Endothelial cell of umbilical vein (primary cell): ENCODE results near the gene MASP2. TPM values are rescaled to one million over a fixed set of nuclear protein-coding genes. Genes with fewer than 3 reads are reported as not detected.
"Not testable (repeated sequence)": the region's sequence is repeated elsewhere in the genome, so short reads cannot be mapped to it uniquely, and the experiment has no call there.

Source experiments
- BruUV-seq: library from RNA; stranded (reverse); fragments of 400-500 nt; replicated peaks from 2 replicates; lab custom pipeline; 2021; lab: Mats Ljungman, UMichigan
- CTCF ChIA-PET: fragments of 300-600, 350-600 bp; sonication (Branson Sonifier 250); formaldehyde crosslinking; loops from one replicate; lab custom pipeline; 2021; ENCODE audit warnings: antibody characterized with exemption, inconsistent platforms; lab: Charles Lee
- POLR2A ChIA-PET: fragments of 300-600, 350-600 bp; sonication (Branson Sonifier 250); formaldehyde crosslinking; loops from one replicate; lab custom pipeline; 2021; ENCODE audit warnings: antibody characterized with exemption, inconsistent platforms; lab: Charles Lee
- DNase-seq: peaks from one replicate; pipeline ENCODE4 v3.0.0-alpha.2; 2011; ENCODE audit warnings: low read depth, low spot score
- FAIRE-seq: peaks from 2 replicates; lab custom pipeline; 2011; peaks lifted over from hg19 to GRCh38; lab: Jason Lieb, UNC
- H2AFZ ChIP-seq: 2 replicates; pipeline ENCODE4 v1.6.0; 2012; ENCODE audit warnings: low read depth, low read length, control low read depth, inconsistent platforms
- H3K27ac ChIP-seq: 2 replicates; pipeline ENCODE4 v1.5.1; 2011; ENCODE audit warnings: low read depth, mild to moderate bottlenecking, control low read depth, low read length, moderate library complexity; ENCODE audit not compliant: insufficient read depth
- H3K27me3 ChIP-seq, 2 experiments: 2 replicates each; pipeline versions ENCODE4 v1.6.0 to v1.6.1; 2011; ENCODE audit warnings: low read length in 2 of 2, mixed read lengths in 1 of 2; ENCODE audit not compliant: control insufficient read depth in 2 of 2, insufficient read depth in 2 of 2
- H3K36me3 ChIP-seq, 2 experiments: 2 replicates in 1 of 2; 3 replicates in 1 of 2; pipeline ENCODE4 v1.5.1; 2011; ENCODE audit warnings: low read length in 2 of 2, mild to moderate bottlenecking in 1 of 2, moderate library complexity in 1 of 2; ENCODE audit not compliant: control insufficient read depth in 2 of 2, insufficient read depth in 2 of 2; ENCODE audit errors: extremely low read depth in 1 of 2
- H3K4me1 ChIP-seq: 3 replicates; pipeline ENCODE4 v1.5.1; 2011; ENCODE audit warnings: mild to moderate bottlenecking, low read length; ENCODE audit not compliant: control insufficient read depth, insufficient read depth; ENCODE audit errors: extremely low read depth
- H3K4me2 ChIP-seq: 2 replicates; pipeline ENCODE4 v1.6.1; 2011; ENCODE audit warnings: low read length, control low read depth, mixed read lengths; ENCODE audit not compliant: insufficient read depth
- H3K4me3 ChIP-seq, 3 experiments: fragments of 200-600 bp in 1 of 3; sonication (generic), shearing (Covaris generic) in 1 of 3; replicated peaks in 1 of 3; 2 replicates each; pipeline ENCODE4 v1.5.1; 2011 to 2016; ENCODE audit warnings: control low read depth in 3 of 3, low read length in 3 of 3, mild to moderate bottlenecking in 2 of 3, inconsistent platforms in 1 of 3, low read depth in 1 of 3, moderate library complexity in 1 of 3; ENCODE audit not compliant: insufficient read depth in 1 of 3
- H3K79me2 ChIP-seq: 2 replicates; pipeline ENCODE4 v1.6.0; 2012; ENCODE audit warnings: low read length, inconsistent platforms; ENCODE audit not compliant: control insufficient read depth, insufficient read depth
- H3K9ac ChIP-seq: replicated peaks from 2 replicates; pipeline ENCODE3; 2011; ENCODE audit warnings: low read length, control low read depth; ENCODE audit not compliant: insufficient read depth; ENCODE audit errors: extremely low read depth
- H3K9me1 ChIP-seq: replicated peaks from 3 replicates; pipeline ENCODE4 v1.6.0; 2011; ENCODE audit warnings: mild to moderate bottlenecking, low read length; ENCODE audit not compliant: control insufficient read depth, insufficient read depth; ENCODE audit errors: extremely low read depth
- H3K9me3 ChIP-seq: replicated peaks from 2 replicates; pipeline ENCODE4 v1.5.1; 2012; ENCODE audit warnings: low read length, inconsistent platforms; ENCODE audit not compliant: control insufficient read depth, insufficient read depth
- H4K20me1 ChIP-seq: replicated peaks from 2 replicates; pipeline ENCODE3; 2011; ENCODE audit warnings: mild to moderate bottlenecking, low read length; ENCODE audit not compliant: control insufficient read depth, insufficient read depth; ENCODE audit errors: extremely low read depth
- CTCF ChIP-seq, 2 donors: IDR thresholded peaks; 1 replicate in 1 of 2; 2 replicates in 1 of 2; pipeline ENCODE4 v1.5.1; 2011; ENCODE audit warnings: low read length in 2 of 2, mild to moderate bottlenecking in 2 of 2, moderate library complexity in 2 of 2, control low read depth in 1 of 2, inconsistent platforms in 1 of 2, low read depth in 1 of 2; ENCODE audit not compliant: insufficient read depth in 1 of 2; ENCODE audit errors: extremely low read depth in 1 of 2
- EZH2 ChIP-seq: IDR thresholded peaks from 2 replicates; pipeline ENCODE4 v1.6.1; 2012; ENCODE audit warnings: borderline replicate concordance, low read depth, mild to moderate bottlenecking, moderate library complexity, low read length, inconsistent platforms; ENCODE audit not compliant: severe bottlenecking
- FOS ChIP-seq: IDR thresholded peaks from 2 replicates; pipeline ENCODE4 v1.6.1; 2011; ENCODE audit warnings: mild to moderate bottlenecking, low read length, moderate library complexity, borderline replicate concordance; ENCODE audit not compliant: insufficient read depth
- GATA2 ChIP-seq: IDR thresholded peaks from 2 replicates; pipeline ENCODE4 v1.7.0; 2011; ENCODE audit warnings: low read depth, mild to moderate bottlenecking, moderate library complexity, mixed read lengths, low read length; ENCODE audit not compliant: insufficient read length, insufficient read depth
- JUN ChIP-seq: IDR thresholded peaks from 2 replicates; pipeline ENCODE4 v1.6.1; 2011; ENCODE audit warnings: borderline replicate concordance, low read depth; ENCODE audit not compliant: insufficient read length, insufficient read depth
- MYC ChIP-seq: IDR thresholded peaks from one replicate; pipeline ENCODE4 v1.6.1; 2011; ENCODE audit warnings: mild to moderate bottlenecking, low read depth, low read length
- POLR2A ChIP-seq: IDR thresholded peaks from 2 replicates; pipeline ENCODE4 v1.6.1; 2012; ENCODE audit warnings: low read depth, mild to moderate bottlenecking, control low read depth, low read length
- POLR2AphosphoS5 ChIP-seq: IDR thresholded peaks from 2 replicates; pipeline ENCODE4 v1.6.1; 2012; ENCODE audit warnings: low read depth, mild to moderate bottlenecking, control low read depth, low read length, moderate library complexity; ENCODE audit not compliant: insufficient read depth
- dilution Hi-C: fragments of 300-500 bp; cut with MboI; formaldehyde crosslinking; loops from one replicate; pipeline ENCODE4 v1.15.0; 2019; ENCODE audit warnings: low sequenced_read_pairs; ENCODE audit not compliant: extremely low pct_ligation_motif_present
- intact Hi-C: fragments of 100-400 bp; cut with micrococcal nuclease; formaldehyde crosslinking; loops from one replicate; pipeline ENCODE4 v1.10.0; 2022
- polyA plus RNA-seq, 4 experiments: library from polyadenylated mRNA; depleted of rRNA in 3 of 4; stranded (reverse) in 3 of 4; unstranded in 1 of 4; fragments of >200 nt; gene quantifications; 2 replicates each; pipeline versions ENCODE4 v1.2.1 to v1.2.3, GENCODE V29; 2011 to 2012; ENCODE audit warnings: missing spikeins in 1 of 4
- total RNA-seq: library from RNA; stranded (reverse); gene quantifications from 2 replicates; pipeline ENCODE4 v1.2.3, GENCODE V29; 2021
- TF ChIP-seq, protein P1 (sequence below): IDR thresholded peaks from 2 replicates; pipeline ENCODE4 v1.6.1; 2011; ENCODE audit not compliant: insufficient read depth, insufficient read length

MASP2 gene
- total and polyA plus RNA-seq, 2 donors (not counting 3 experiments of a cell fraction or from before 2014, with no cell fraction given) = 0.53 TPM; not detected in 1

DNA sequence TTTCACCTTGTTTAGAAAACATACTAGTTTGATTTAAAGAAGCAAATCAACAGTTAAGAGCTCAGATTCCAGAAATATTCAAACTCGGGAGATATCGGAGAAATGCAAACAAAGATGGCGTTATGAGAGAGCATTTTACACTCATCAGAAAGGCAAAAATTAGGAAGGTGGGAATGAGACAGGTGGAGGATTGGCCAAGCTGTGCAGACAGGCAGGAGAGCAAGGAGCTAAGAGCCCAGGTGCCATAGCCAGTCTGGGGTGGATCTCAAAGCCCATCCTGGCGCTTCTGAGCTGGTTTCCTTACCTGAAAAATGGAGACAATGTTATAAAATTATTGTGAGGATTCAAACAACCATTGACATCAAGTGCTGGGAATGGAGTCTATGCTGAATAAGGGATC, 54.2 kb downstream of the MASP2 start:
- intact Hi-C loops = no loop called here
- FAIRE-seq (no peak), DNase-seq (no peak)
- H3K4me1 ChIP-seq = no peaks in the 10 kb centered on the region
- POLR2A ChIA-PET = no interaction called here
- no peak overlapping the region for H2AFZ ChIP-seq
- H3K27me3 ChIP-seq = no peaks in the 10 kb centered on the region
- H3K9ac ChIP-seq = no peak overlapping the region
- CTCF ChIA-PET = no interaction called here
- H3K79me2 ChIP-seq = no peaks in the 10 kb centered on the region
- TF ChIP-seq EZH2 (no peak), MYC (no peak), GATA2 (no peak), POLR2A (no peak), FOS (no peak), CTCF (IDR thresholded peaks at IDR 0.05; ENCODE audit: extremely low read depth in 1 of 2, insufficient read depth in 1 of 2, low read depth in 1 of 2, low read length in 2 of 2) (no peak), JUN (no peak), POLR2AphosphoS5 (no peak)
- TF ChIP-seq, protein P1, sequence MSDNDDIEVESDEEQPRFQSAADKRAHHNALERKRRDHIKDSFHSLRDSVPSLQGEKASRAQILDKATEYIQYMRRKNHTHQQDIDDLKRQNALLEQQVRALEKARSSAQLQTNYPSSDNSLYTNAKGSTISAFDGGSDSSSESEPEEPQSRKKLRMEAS = no peak
- BruUV-seq = no TSS peak
- dilution Hi-C loops = no loop called here
- no peaks in the 10 kb centered on the region for H3K36me3 ChIP-seq
- no peaks in the 10 kb centered on the region for H4K20me1 ChIP-seq
- H3K9me3 ChIP-seq = no peaks in the 10 kb centered on the region
- no peak overlapping the region for H3K4me3 ChIP-seq
- H3K27ac ChIP-seq = no peak overlapping the region
- no peaks in the 10 kb centered on the region for H3K9me1 ChIP-seq
- no peak overlapping the region for H3K4me2 ChIP-seq

DNA sequence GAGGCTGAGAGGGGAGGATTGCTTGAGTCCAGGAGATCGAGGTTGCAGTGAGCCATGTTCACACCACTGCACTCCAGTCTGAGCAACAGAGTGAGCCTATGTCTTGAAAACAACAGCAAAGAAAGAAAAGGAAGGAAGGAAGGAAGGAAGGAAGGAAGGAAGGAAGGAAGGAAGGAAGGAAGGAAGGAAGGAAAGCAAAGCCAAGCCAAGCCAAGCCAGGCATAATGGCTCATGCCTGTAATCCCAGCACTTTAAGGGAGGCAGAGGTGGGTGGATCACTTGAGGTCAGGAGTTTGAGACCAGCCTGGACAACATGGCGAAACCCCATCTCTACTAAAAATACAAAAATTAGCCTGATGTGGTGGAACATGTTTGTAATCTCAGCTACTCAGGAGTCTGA, 55.0 kb downstream of the MASP2 start:
- H2AFZ ChIP-seq, H3K36me3 ChIP-seq, H3K27ac ChIP-seq, H3K9me1 ChIP-seq, H3K4me2 ChIP-seq, BruUV-seq, POLR2A ChIA-PET, H3K4me1 ChIP-seq, intact Hi-C loops, H4K20me1 ChIP-seq, DNase-seq, H3K9me3 ChIP-seq, H3K79me2 ChIP-seq, dilution Hi-C loops, CTCF ChIA-PET, FAIRE-seq, H3K4me3 ChIP-seq, H3K27me3 ChIP-seq, H3K9ac ChIP-seq: not testable (repeated sequence)
